ENCODE data around the gene SAMHD1. TPM values are rescaled to one million over a fixed set of nuclear protein-coding genes. Genes with fewer than 3 reads are reported as not detected.

SAMHD1 gene
- total and polyA plus RNA-seq, 2 of the 13 experiments (the other 11 are each of a cell fraction or from before 2014, with no cell fraction given): 16.9 to 43.5 TPM

DNA sequence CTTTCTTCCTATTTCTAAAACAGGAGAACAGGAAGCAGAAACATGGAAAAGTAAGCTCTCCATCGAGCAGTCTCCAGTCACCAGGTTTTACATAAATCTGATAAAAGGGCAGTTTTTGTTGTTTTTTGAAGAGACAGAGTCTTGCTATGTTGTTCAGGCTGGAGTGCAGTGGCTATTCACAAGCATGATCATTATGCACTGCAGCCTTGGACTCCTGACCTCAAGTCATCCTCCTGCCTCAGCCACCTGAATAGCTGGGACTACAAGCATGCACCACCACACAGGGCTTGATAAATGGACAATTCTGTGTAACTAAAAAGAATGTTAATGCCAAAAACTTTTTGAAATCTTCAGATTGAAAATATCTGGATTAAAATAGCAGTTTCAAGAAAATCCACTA is 23.8 kb downstream of the SAMHD1 start (continued):
- TF ChIP-seq ASH2L (IDR thresholded peaks at IDR 0.05; ENCODE audit: insufficient read length, low read depth, low read length): no peak
- TF ChIP-seq, protein P1, sequence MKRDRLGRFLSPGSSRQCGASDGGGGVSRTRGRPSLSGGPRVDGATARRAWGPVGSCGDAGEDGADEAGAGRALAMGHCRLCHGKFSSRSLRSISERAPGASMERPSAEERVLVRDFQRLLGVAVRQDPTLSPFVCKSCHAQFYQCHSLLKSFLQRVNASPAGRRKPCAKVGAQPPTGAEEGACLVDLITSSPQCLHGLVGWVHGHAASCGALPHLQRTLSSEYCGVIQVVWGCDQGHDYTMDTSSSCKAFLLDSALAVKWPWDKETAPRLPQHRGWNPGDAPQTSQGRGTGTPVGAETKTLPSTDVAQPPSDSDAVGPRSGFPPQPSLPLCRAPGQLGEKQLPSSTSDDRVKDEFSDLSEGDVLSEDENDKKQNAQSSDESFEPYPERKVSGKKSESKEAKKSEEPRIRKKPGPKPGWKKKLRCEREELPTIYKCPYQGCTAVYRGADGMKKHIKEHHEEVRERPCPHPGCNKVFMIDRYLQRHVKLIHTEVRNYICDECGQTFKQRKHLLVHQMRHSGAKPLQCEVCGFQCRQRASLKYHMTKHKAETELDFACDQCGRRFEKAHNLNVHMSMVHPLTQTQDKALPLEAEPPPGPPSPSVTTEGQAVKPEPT (CRISPR knock-in tag; IDR thresholded peaks at IDR 0.05; ENCODE audit: low read depth): no peak
- no peak for TF ChIP-seq ZNF737 (CRISPR knock-in tag; IDR thresholded peaks at IDR 0.05; ENCODE audit: borderline replicate concordance)
- TF ChIP-seq ZC3H4 (CRISPR knock-in tag; IDR thresholded peaks at IDR 0.05; ENCODE audit: borderline replicate concordance): no peak
- TF ChIP-seq, protein P2, sequence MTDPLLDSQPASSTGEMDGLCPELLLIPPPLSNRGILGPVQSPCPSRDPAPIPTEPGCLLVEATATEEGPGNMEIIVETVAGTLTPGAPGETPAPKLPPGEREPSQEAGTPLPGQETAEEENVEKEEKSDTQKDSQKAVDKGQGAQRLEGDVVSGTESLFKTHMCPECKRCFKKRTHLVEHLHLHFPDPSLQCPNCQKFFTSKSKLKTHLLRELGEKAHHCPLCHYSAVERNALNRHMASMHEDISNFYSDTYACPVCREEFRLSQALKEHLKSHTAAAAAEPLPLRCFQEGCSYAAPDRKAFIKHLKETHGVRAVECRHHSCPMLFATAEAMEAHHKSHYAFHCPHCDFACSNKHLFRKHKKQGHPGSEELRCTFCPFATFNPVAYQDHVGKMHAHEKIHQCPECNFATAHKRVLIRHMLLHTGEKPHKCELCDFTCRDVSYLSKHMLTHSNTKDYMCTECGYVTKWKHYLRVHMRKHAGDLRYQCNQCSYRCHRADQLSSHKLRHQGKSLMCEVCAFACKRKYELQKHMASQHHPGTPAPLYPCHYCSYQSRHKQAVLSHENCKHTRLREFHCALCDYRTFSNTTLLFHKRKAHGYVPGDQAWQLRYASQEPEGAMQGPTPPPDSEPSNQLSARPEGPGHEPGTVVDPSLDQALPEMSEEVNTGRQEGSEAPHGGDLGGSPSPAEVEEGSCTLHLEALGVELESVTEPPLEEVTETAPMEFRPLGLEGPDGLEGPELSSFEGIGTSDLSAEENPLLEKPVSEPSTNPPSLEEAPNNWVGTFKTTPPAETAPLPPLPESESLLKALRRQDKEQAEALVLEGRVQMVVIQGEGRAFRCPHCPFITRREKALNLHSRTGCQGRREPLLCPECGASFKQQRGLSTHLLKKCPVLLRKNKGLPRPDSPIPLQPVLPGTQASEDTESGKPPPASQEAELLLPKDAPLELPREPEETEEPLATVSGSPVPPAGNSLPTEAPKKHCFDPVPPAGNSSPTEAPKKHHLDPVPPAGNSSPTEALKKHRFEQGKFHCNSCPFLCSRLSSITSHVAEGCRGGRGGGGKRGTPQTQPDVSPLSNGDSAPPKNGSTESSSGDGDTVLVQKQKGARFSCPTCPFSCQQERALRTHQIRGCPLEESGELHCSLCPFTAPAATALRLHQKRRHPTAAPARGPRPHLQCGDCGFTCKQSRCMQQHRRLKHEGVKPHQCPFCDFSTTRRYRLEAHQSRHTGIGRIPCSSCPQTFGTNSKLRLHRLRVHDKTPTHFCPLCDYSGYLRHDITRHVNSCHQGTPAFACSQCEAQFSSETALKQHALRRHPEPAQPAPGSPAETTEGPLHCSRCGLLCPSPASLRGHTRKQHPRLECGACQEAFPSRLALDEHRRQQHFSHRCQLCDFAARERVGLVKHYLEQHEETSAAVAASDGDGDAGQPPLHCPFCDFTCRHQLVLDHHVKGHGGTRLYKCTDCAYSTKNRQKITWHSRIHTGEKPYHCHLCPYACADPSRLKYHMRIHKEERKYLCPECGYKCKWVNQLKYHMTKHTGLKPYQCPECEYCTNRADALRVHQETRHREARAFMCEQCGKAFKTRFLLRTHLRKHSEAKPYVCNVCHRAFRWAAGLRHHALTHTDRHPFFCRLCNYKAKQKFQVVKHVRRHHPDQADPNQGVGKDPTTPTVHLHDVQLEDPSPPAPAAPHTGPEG (CRISPR knock-in tag; IDR thresholded peaks at IDR 0.05): no peak
- TF ChIP-seq, protein P3, sequence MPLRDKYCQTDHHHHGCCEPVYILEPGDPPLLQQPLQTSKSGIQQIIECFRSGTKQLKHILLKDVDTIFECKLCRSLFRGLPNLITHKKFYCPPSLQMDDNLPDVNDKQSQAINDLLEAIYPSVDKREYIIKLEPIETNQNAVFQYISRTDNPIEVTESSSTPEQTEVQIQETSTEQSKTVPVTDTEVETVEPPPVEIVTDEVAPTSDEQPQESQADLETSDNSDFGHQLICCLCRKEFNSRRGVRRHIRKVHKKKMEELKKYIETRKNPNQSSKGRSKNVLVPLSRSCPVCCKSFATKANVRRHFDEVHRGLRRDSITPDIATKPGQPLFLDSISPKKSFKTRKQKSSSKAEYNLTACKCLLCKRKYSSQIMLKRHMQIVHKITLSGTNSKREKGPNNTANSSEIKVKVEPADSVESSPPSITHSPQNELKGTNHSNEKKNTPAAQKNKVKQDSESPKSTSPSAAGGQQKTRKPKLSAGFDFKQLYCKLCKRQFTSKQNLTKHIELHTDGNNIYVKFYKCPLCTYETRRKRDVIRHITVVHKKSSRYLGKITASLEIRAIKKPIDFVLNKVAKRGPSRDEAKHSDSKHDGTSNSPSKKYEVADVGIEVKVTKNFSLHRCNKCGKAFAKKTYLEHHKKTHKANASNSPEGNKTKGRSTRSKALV (CRISPR knock-in tag; IDR thresholded peaks at IDR 0.05): no peak; the same call in 1 of the 2 replicates
- no peak for TF ChIP-seq ZNF569 (CRISPR knock-in tag; IDR thresholded peaks at IDR 0.05; ENCODE audit: borderline replicate concordance)
- TF ChIP-seq, protein P4, sequence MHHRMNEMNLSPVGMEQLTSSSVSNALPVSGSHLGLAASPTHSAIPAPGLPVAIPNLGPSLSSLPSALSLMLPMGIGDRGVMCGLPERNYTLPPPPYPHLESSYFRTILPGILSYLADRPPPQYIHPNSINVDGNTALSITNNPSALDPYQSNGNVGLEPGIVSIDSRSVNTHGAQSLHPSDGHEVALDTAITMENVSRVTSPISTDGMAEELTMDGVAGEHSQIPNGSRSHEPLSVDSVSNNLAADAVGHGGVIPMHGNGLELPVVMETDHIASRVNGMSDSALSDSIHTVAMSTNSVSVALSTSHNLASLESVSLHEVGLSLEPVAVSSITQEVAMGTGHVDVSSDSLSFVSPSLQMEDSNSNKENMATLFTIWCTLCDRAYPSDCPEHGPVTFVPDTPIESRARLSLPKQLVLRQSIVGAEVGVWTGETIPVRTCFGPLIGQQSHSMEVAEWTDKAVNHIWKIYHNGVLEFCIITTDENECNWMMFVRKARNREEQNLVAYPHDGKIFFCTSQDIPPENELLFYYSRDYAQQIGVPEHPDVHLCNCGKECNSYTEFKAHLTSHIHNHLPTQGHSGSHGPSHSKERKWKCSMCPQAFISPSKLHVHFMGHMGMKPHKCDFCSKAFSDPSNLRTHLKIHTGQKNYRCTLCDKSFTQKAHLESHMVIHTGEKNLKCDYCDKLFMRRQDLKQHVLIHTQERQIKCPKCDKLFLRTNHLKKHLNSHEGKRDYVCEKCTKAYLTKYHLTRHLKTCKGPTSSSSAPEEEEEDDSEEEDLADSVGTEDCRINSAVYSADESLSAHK (CRISPR knock-in tag; IDR thresholded peaks at IDR 0.05; ENCODE audit: borderline replicate concordance): no peak
- TF ChIP-seq ZNF383 (CRISPR knock-in tag; IDR thresholded peaks at IDR 0.05; ENCODE audit: borderline replicate concordance): no peak
- TF ChIP-seq, protein P5, sequence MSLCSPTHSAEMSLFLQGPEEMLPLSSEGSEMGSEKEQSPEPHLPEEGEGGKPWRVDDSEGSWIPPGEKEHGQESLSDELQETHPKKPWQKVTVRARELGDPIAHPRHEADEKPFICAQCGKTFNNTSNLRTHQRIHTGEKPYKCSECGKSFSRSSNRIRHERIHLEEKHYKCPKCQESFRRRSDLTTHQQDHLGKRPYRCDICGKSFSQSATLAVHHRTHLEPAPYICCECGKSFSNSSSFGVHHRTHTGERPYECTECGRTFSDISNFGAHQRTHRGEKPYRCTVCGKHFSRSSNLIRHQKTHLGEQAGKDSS (CRISPR knock-in tag; IDR thresholded peaks at IDR 0.05; ENCODE audit: borderline replicate concordance, low read depth): no peak
- TF ChIP-seq ZSCAN22 (CRISPR knock-in tag; IDR thresholded peaks at IDR 0.05): peak; percentile 92
- TF ChIP-seq, protein P6, sequence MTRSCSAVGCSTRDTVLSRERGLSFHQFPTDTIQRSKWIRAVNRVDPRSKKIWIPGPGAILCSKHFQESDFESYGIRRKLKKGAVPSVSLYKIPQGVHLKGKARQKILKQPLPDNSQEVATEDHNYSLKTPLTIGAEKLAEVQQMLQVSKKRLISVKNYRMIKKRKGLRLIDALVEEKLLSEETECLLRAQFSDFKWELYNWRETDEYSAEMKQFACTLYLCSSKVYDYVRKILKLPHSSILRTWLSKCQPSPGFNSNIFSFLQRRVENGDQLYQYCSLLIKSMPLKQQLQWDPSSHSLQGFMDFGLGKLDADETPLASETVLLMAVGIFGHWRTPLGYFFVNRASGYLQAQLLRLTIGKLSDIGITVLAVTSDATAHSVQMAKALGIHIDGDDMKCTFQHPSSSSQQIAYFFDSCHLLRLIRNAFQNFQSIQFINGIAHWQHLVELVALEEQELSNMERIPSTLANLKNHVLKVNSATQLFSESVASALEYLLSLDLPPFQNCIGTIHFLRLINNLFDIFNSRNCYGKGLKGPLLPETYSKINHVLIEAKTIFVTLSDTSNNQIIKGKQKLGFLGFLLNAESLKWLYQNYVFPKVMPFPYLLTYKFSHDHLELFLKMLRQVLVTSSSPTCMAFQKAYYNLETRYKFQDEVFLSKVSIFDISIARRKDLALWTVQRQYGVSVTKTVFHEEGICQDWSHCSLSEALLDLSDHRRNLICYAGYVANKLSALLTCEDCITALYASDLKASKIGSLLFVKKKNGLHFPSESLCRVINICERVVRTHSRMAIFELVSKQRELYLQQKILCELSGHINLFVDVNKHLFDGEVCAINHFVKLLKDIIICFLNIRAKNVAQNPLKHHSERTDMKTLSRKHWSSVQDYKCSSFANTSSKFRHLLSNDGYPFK (CRISPR knock-in tag; IDR thresholded peaks at IDR 0.05; ENCODE audit: borderline replicate concordance): no peak
